ENCODE measurements around the gene CACFD1.
"Not testable (repeated sequence)": the region's sequence is repeated elsewhere in the genome, so short reads cannot be mapped to it uniquely, and the experiment has no call there.

CACFD1 gene

DNA sequence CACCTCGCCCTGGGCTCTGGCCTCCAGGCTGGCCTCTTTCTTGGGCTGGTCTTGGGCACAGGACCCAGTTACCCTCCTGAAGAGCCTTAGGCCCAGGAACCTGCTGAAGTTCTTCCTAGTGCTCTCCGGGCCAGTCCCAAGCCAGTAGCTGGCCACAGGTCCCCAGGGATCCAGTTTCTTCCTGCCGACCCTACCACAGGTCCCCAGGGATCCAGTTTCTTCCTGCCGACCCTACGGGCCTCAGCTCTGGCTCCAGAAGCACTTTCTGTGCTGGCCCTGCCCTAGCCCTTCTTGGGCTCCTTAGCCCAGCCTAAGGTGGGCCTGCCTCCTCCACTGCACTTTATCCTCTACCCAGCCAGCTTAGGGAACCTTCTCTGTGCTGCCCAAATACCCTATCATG lies 18.2 kb upstream of the CACFD1 start:
- no peak for DNase-seq

DNA sequence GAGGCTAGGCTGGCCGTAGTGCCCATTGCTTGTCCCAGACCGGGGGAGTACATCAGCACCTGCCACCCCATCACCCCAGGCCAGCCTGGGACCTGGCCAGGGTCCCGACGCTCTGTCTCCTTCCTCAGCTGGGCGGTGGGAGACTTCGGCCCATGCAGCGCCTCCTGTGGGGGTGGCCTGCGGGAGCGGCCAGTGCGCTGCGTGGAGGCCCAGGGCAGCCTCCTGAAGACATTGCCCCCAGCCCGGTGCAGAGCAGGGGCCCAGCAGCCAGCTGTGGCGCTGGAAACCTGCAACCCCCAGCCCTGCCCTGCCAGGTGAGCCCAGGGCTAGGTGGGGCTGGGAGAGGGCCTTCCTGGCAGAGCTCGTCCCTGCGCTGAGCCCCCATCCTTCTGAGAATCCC lies 16.5 kb upstream of the CACFD1 start:
- DNase-seq, result no peak

GRCh38 chr9:133443982-133444381 lies 15.8 kb upstream of the CACFD1 start:
- DNase-seq, result no peak

DNA sequence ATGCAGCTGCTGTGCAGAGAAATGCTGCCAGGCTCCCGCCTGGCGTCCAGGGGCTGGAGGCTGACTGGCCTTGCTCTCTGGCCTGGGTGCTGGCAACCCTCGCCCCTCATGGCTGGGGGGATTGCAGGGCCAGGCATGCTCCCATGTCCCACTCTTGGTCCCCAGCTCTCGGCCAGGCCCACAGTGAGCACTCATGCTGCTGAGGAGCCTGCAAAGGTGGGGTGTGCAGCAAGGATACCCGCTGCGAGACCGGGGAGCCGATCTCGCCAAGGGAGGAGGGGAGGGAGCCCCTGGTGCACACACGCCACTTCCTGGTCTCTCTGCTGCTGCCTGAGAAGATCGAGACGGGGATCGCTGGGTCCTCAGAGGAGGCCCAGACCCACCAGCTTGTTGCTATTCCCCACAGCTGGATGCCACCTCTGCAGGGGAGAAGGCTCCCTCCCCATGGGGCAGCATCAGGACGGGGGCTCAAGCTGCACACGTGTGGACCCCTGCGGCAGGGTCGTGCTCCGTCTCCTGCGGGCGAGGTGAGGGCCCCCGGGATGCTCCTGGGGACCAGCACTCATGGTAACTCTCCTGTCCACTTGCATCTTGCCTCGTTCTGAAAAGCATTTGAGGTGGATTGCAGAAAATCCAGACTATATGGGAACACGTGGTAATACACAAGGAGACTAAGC lies 14.3 kb upstream of the CACFD1 start:
- no peak for DNase-seq

DNA sequence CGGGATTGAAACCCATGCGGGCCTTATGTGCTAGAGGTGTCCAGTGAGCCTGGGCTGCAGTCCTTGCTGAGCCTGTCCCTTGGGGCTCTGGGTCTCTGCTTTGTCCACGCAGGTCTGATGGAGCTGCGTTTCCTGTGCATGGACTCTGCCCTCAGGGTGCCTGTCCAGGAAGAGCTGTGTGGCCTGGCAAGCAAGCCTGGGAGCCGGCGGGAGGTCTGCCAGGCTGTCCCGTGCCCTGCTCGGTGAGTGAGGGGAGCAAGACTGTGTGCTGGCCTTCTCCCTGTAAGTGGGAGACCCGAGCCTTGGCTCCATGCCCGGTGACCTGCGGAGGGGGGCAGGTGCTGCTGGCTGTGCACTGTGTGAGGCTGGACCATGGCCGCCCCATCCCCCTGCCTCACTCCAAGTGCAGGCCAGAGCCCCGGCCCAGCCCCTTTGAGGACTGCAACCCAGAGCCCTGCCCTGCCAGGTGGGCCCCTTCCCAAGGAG lies 11.2 kb upstream of the CACFD1 start:
- no peak for DNase-seq

DNA sequence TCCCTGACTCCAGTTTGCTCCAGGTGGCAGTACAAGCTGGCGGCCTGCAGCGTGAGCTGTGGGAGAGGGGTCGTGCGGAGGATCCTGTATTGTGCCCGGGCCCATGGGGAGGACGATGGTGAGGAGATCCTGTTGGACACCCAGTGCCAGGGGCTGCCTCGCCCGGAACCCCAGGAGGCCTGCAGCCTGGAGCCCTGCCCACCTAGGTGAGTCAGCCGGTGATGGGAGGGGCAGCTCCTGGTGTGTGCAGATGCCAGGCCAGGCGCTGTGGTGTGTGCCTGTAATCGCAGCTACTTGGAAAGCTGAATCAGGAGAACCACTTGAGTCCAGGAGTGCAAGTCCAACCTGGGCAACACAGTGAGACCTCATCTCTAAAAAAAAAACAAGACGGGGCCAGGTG lies 10.0 kb upstream of the CACFD1 start:
- no peak for DNase-seq

- not testable (repeated sequence) for DNase-seq
These were observed 7.9 kb upstream of the CACFD1 start for GRCh38 chr9:133451865-133452264.

- no peak for DNase-seq
These were observed 7.2 kb upstream of the CACFD1 start for GRCh38 chr9:133452562-133452961.

- no peak for DNase-seq
These were observed 6.1 kb upstream of the CACFD1 start for GRCh38 chr9:133453651-133454050.

DNA sequence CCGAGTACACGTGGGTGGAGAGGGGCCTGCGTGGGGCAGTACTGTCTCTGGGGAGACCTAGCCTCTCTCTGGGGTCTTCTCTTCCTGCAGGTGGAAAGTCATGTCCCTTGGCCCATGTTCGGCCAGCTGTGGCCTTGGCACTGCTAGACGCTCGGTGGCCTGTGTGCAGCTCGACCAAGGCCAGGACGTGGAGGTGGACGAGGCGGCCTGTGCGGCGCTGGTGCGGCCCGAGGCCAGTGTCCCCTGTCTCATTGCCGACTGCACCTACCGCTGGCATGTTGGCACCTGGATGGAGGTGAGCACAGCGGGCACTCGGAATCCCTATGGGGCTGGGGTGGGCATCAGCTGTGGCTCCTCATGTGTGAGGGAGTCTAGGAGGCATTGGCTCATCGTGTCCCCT lies 5.5 kb upstream of the CACFD1 start:
- no peak for DNase-seq

DNA sequence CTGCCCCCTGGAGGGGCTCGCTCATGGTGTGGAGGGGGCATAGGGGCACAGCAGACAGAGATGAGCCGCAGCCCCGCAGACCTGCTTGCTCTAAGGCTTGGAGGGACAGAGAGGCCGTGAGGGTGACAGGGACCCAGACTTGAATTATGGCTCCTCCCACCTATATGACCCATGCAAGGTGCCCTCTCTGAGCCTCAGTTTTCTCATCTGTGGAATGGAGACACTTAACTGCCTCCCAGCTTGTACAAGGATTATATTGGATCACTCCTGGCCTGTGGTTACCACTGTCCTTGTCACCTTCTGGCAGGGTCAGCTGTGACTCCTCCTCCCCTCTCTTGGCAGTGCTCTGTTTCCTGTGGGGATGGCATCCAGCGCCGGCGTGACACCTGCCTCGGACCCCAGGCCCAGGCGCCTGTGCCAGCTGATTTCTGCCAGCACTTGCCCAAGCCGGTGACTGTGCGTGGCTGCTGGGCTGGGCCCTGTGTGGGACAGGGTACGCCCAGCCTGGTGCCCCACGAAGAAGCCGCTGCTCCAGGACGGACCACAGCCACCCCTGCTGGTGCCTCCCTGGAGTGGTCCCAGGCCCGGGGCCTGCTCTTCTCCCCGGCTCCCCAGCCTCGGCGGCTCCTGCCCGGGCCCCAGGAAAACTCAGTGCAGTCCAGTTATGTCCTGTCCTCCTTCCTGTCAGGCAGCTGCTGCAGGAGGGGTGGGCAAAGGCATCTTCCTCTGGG lies 4.7 kb upstream of the CACFD1 start:
- DNase-seq, result no peak

- no peak for DNase-seq
These were observed 3.8 kb upstream of the CACFD1 start for GRCh38 chr9:133455936-133456335.

- DNase-seq, result no peak
These were observed 3.4 kb upstream of the CACFD1 start for GRCh38 chr9:133456409-133456808.

- DNase-seq, result no peak
These were observed 2.5 kb upstream of the CACFD1 start for GRCh38 chr9:133457233-133457632.

GRCh38 chr9:133457748-133458147 lies 2.0 kb upstream of the CACFD1 start:
- no peak for DNase-seq

DNA sequence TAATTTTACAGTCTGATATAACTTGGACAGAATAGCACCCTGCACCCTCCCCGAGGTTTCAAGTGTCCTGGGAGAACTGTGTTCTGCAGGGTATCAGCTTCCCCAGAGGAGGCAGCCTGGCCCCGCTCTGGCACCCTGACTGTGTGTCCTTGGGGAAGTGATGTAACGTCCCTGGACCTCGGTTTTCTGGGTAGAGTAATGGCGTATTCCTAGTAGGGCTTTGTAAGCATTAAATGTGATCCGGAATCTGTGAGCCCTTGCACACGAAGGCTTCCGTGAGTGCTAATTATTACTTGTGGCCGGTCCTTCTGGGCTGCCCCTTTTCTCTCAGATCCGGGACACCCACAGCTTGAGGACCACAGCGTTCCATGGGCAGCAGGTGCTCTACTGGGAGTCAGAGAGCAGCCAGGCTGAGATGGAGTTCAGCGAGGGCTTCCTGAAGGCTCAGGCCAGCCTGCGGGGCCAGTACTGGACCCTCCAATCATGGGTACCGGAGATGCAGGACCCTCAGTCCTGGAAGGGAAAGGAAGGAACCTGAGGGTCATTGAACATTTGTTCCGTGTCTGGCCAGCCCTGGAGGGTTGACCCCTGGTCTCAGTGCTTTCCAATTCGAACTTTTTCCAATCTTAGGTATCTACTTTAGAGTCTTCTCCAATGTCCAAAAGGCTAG lies 1.0 kb upstream of the CACFD1 start:
- DNase-seq, result no peak

- peak; percentile 54 to 59 for DNase-seq
These were observed 812 bp downstream of the CACFD1 start for GRCh38 chr9:133460405-133461175.

DNA sequence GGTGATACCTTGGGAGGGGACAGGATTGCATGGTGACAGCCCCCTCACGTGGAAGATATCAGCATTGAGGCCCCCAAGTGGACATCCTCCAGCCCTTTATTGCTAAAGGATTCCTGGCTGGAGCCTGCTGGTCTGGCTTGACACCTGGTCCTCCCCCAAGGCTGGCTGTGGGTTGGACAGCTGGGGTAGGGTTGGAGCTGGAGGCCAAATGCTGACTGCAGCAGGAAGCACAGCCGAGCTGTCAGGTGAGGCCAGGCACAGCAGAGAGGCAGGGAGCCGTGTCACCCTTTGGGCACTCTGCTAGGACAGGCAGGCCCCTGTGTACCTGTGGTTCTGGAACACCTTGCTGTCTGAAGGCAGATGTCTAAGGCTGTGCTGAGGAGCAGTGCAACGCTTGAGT lies 2.2 kb downstream of the CACFD1 start:
- no peak for DNase-seq

- peak; percentile 63 to 67 for DNase-seq
These were observed 3.6 kb downstream of the CACFD1 start for GRCh38 chr9:133463234-133463863.

- DNase-seq, result no peak
These were observed 4.3 kb downstream of the CACFD1 start for GRCh38 chr9:133463864-133464615.

- DNase-seq, result no peak
These were observed 4.9 kb downstream of the CACFD1 start for GRCh38 chr9:133464638-133465037.

GRCh38 chr9:133465984-133466383 lies 6.2 kb downstream of the CACFD1 start:
- no peak for DNase-seq
